Measurements from ENCODE around the gene SCAI.
"Not testable (repeated sequence)": the region's sequence is repeated elsewhere in the genome, so short reads cannot be mapped to it uniquely, and the experiment has no call there.

The SCAI gene

DNA sequence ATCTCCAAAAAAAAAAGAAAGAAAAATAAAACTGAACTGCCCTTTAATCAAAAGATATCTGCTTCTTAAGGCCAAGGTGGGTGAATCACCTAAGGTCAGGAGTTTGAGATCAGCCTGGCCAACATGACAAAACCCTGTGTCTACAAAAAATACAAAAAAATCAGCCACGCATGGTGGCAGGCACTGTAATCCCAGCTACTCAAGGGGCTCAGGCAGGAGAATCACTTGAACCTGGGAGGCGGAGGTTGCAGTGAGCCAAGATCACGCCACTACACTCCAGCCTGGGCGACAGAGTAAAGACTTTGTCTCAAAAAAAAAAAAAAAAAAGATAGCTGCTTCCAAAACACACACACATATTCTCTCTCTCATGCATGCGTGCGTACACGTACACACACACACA, 17.8 kb downstream of the SCAI start:
- Histone ChIP-seq H3K36me3 (ENCODE audit: control insufficient read depth, insufficient read depth, low read length) (no peaks in the 10 kb centered on the region), H3K9me3 (ENCODE audit: control insufficient read depth, insufficient read depth, low read length) (no peaks in the 10 kb centered on the region), H3K9ac (ENCODE audit: low read depth, low read length) (no peak overlapping the region), H3K4me1 (ENCODE audit: control insufficient read depth, insufficient read depth, low read length) (no peaks in the 10 kb centered on the region), H3K4me3 (ENCODE audit: low read depth, low read length) (no peak overlapping the region), H3K27me3 (ENCODE audit: control insufficient read depth, insufficient read depth, low read length) (no peaks in the 10 kb centered on the region)

GRCh38 chr9:125121146-125121545, 22.2 kb downstream of the SCAI start:
- Histone ChIP-seq H3K4me1 (ENCODE audit: control insufficient read depth, insufficient read depth, low read length) (no peaks in the 10 kb centered on the region), H3K9ac (ENCODE audit: low read depth, low read length) (peak overlapping the region; percentile 18), H3K27me3 (ENCODE audit: control insufficient read depth, insufficient read depth, low read length) (no peaks in the 10 kb centered on the region), H3K9me3 (ENCODE audit: control insufficient read depth, insufficient read depth, low read length) (no peaks in the 10 kb centered on the region), H3K36me3 (ENCODE audit: control insufficient read depth, insufficient read depth, low read length) (no peaks in the 10 kb centered on the region), H3K4me3 (ENCODE audit: low read depth, low read length) (no peak overlapping the region)

GRCh38 chr9:125119643-125120286, 23.6 kb downstream of the SCAI start:
- H3K4me3 ChIP-seq (ENCODE audit: low read depth, low read length) = no peak overlapping the region
- H3K9me3 ChIP-seq (ENCODE audit: control insufficient read depth, insufficient read depth, low read length) = no peaks in the 10 kb centered on the region
- H3K4me1 ChIP-seq (ENCODE audit: control insufficient read depth, insufficient read depth, low read length) = no peaks in the 10 kb centered on the region
- no peaks in the 10 kb centered on the region for H3K27me3 ChIP-seq (ENCODE audit: control insufficient read depth, insufficient read depth, low read length)
- H3K36me3 ChIP-seq (ENCODE audit: control insufficient read depth, insufficient read depth, low read length) = no peaks in the 10 kb centered on the region
- H3K9ac ChIP-seq (ENCODE audit: low read depth, low read length) = no peak overlapping the region

- H3K9me3 ChIP-seq (ENCODE audit: control insufficient read depth, insufficient read depth, low read length); H3K4me3 ChIP-seq (ENCODE audit: low read depth, low read length); H3K36me3 ChIP-seq (ENCODE audit: control insufficient read depth, insufficient read depth, low read length); H3K27me3 ChIP-seq (ENCODE audit: control insufficient read depth, insufficient read depth, low read length); H3K4me1 ChIP-seq (ENCODE audit: control insufficient read depth, insufficient read depth, low read length); H3K9ac ChIP-seq (ENCODE audit: low read depth, low read length): not testable (repeated sequence)
Measured at GRCh38 chr9:125118696-125119095, 24.6 kb downstream of the SCAI start.

GRCh38 chr9:125114503-125114902, 28.8 kb downstream of the SCAI start:
- H3K4me3 ChIP-seq (ENCODE audit: low read depth, low read length); H3K36me3 ChIP-seq (ENCODE audit: control insufficient read depth, insufficient read depth, low read length); H3K27me3 ChIP-seq (ENCODE audit: control insufficient read depth, insufficient read depth, low read length); H3K9ac ChIP-seq (ENCODE audit: low read depth, low read length); H3K4me1 ChIP-seq (ENCODE audit: control insufficient read depth, insufficient read depth, low read length); H3K9me3 ChIP-seq (ENCODE audit: control insufficient read depth, insufficient read depth, low read length): not testable (repeated sequence)

DNA sequence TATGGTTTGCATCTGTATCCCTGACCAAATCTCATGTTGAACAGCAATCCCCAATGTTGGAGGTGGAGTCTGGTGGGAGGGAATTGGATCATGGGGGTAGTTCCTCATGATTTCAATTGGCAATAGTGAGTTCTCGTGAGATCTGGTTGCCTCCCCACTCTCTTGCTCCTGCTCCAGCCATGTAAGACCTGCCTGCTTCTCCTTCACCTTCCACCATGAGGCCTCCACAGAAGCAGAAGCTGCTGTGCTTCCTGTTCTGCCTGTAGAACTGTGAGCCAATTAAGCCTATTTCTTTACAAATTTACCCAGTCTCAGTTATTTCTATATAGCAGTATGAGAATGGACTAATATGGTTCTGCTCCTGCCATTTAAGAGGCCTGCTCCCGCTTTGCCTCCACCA, 32.9 kb downstream of the SCAI start:
- Histone ChIP-seq H3K36me3 (ENCODE audit: control insufficient read depth, insufficient read depth, low read length) (no peaks in the 10 kb centered on the region), H3K4me1 (ENCODE audit: control insufficient read depth, insufficient read depth, low read length) (no peaks in the 10 kb centered on the region), H3K9me3 (ENCODE audit: control insufficient read depth, insufficient read depth, low read length) (no peaks in the 10 kb centered on the region), H3K27me3 (ENCODE audit: control insufficient read depth, insufficient read depth, low read length) (no peaks in the 10 kb centered on the region), H3K9ac (ENCODE audit: low read depth, low read length) (no peak overlapping the region), H3K4me3 (ENCODE audit: low read depth, low read length) (no peak overlapping the region)

- not testable (repeated sequence) for H3K9me3 ChIP-seq (ENCODE audit: control insufficient read depth, insufficient read depth, low read length); H3K9ac ChIP-seq (ENCODE audit: low read depth, low read length); H3K4me1 ChIP-seq (ENCODE audit: control insufficient read depth, insufficient read depth, low read length); H3K36me3 ChIP-seq (ENCODE audit: control insufficient read depth, insufficient read depth, low read length); H3K27me3 ChIP-seq (ENCODE audit: control insufficient read depth, insufficient read depth, low read length); H3K4me3 ChIP-seq (ENCODE audit: low read depth, low read length)
Measured at GRCh38 chr9:125108541-125108940, 34.8 kb downstream of the SCAI start.

- Histone ChIP-seq H3K4me1 (ENCODE audit: control insufficient read depth, insufficient read depth, low read length) (no peaks in the 10 kb centered on the region), H3K27me3 (ENCODE audit: control insufficient read depth, insufficient read depth, low read length) (no peaks in the 10 kb centered on the region), H3K9me3 (ENCODE audit: control insufficient read depth, insufficient read depth, low read length) (no peaks in the 10 kb centered on the region), H3K4me3 (ENCODE audit: low read depth, low read length) (no peak overlapping the region), H3K9ac (ENCODE audit: low read depth, low read length) (no peak overlapping the region), H3K36me3 (ENCODE audit: control insufficient read depth, insufficient read depth, low read length) (no peaks in the 10 kb centered on the region)
Measured at GRCh38 chr9:125106285-125106893, 36.9 kb downstream of the SCAI start.

DNA sequence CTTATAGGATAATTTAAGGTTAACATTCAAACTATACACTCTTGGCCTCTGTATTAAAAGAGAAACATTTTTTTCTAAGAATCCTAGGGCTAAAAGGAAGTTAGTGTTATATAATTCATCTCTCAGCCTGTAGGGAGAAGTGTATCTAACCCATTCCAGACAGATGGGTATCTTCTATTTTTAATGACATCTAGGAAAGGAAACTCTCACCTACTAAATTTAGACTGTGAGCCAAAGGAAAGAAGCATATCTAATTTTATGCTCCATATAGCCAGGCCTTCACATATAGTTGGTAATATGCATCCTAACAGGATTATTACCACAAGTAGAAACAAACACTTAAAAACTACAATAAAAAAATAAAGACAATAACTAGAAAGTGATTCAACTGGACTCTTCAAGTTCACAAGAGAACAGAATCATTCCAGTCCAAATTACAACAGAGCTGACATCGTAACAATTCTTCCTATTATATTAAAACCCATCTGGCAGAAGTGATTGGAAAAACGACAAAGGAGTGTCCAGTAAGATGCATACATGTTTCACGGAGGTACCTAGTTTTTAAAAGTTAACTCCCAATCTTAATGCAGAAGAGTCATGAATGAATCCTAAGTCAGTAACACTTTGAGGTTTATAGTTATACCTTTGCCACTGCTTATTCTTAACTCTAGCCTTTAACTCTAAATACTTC, 39.4 kb downstream of the SCAI start:
- Histone ChIP-seq H3K27me3 (ENCODE audit: control insufficient read depth, insufficient read depth, low read length) (no peaks in the 10 kb centered on the region), H3K9ac (ENCODE audit: low read depth, low read length) (no peak overlapping the region), H3K4me1 (ENCODE audit: control insufficient read depth, insufficient read depth, low read length) (no peaks in the 10 kb centered on the region), H3K4me3 (ENCODE audit: low read depth, low read length) (no peak overlapping the region), H3K36me3 (ENCODE audit: control insufficient read depth, insufficient read depth, low read length) (no peaks in the 10 kb centered on the region), H3K9me3 (ENCODE audit: control insufficient read depth, insufficient read depth, low read length) (no peaks in the 10 kb centered on the region)

DNA sequence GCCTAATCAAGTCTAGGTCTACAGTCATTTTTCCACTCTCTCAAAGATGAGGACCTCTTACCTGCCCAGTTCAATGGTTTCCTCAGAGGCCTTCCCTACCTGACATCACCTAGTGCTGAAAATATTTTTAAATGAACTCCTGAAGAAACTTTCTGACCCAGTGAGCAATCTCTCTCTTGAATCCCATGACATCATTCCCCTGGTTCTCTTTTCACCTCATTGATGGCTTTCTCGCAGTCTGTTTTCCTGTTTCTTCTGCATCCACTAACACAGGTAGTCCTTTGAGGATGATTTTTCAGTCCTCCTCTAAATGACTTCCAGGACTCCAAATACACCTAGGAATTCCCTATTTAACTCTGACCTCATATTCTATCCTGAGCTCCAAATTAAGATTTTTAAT, 40.3 kb downstream of the SCAI start:
- no peaks in the 10 kb centered on the region for H3K36me3 ChIP-seq (ENCODE audit: control insufficient read depth, insufficient read depth, low read length)
- H3K9me3 ChIP-seq (ENCODE audit: control insufficient read depth, insufficient read depth, low read length) = no peaks in the 10 kb centered on the region
- no peaks in the 10 kb centered on the region for H3K4me1 ChIP-seq (ENCODE audit: control insufficient read depth, insufficient read depth, low read length)
- no peaks in the 10 kb centered on the region for H3K27me3 ChIP-seq (ENCODE audit: control insufficient read depth, insufficient read depth, low read length)
- no peak overlapping the region for H3K9ac ChIP-seq (ENCODE audit: low read depth, low read length)
- H3K4me3 ChIP-seq (ENCODE audit: low read depth, low read length) = no peak overlapping the region

- Histone ChIP-seq H3K4me3 (ENCODE audit: low read depth, low read length) (no peak overlapping the region), H3K36me3 (ENCODE audit: control insufficient read depth, insufficient read depth, low read length) (no peaks in the 10 kb centered on the region), H3K9me3 (ENCODE audit: control insufficient read depth, insufficient read depth, low read length) (no peaks in the 10 kb centered on the region), H3K27me3 (ENCODE audit: control insufficient read depth, insufficient read depth, low read length) (no peaks in the 10 kb centered on the region), H3K4me1 (ENCODE audit: control insufficient read depth, insufficient read depth, low read length) (no peaks in the 10 kb centered on the region), H3K9ac (ENCODE audit: low read depth, low read length) (no peak overlapping the region)
Measured at GRCh38 chr9:125100822-125101221, 42.5 kb downstream of the SCAI start.

DNA sequence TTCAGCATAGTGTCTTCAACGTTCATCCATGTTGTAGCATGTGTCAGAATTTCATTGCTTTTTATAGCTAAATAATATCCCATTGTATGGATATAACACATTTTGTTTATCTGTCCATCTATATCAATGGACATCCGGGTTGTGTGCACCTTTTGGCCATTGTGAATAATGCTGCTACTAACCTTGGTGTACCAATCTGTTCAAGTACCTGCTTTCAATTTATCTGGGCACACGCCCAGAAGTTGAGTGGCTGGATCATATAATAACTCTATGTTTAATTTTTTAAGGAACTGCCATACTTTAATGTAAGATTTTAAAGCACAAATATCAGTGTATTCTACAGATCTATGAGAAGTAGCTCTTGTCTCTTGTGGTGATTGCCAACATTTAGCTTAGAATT, 43.5 kb downstream of the SCAI start:
- Histone ChIP-seq H3K4me1 (ENCODE audit: control insufficient read depth, insufficient read depth, low read length) (no peaks in the 10 kb centered on the region), H3K9me3 (ENCODE audit: control insufficient read depth, insufficient read depth, low read length) (no peaks in the 10 kb centered on the region), H3K27me3 (ENCODE audit: control insufficient read depth, insufficient read depth, low read length) (no peaks in the 10 kb centered on the region), H3K9ac (ENCODE audit: low read depth, low read length) (no peak overlapping the region), H3K4me3 (ENCODE audit: low read depth, low read length) (no peak overlapping the region), H3K36me3 (ENCODE audit: control insufficient read depth, insufficient read depth, low read length) (no peaks in the 10 kb centered on the region)

Data from iPS-15b (cell line).